Lung (tissue), 12 donors: ENCODE data around the gene TSR1. TPM values are rescaled to one million over a fixed set of nuclear protein-coding genes. Genes with fewer than 3 reads are reported as not detected.

Experiments
- ATAC-seq: fragments of 200-7000 bp; cut with Tn5 transposase; one replicate; pipeline ENCODE4 v1.9.1; 2020; ENCODE audit warnings: moderate number of reproducible peaks; ENCODE audit not compliant: insufficient read depth, low FRiP score
- DNase-seq, 3 donors: peaks; one replicate each; pipeline ENCODE4 v3.0.0-alpha.2; 2013 to 2017
- H3K27ac ChIP-seq, 2 donors: one replicate each; pipeline ENCODE4 v1.5.1; 2013; ENCODE audit warnings: mild to moderate bottlenecking in 2 of 2, moderate library complexity in 2 of 2, control low read depth in 1 of 2, inconsistent platforms in 1 of 2, low read depth in 1 of 2, low read length in 1 of 2
- H3K27me3 ChIP-seq, 3 donors: one replicate each; pipeline ENCODE4 v1.5.1; 2013; ENCODE audit warnings: low read length in 2 of 3; ENCODE audit not compliant: control insufficient read depth in 3 of 3, insufficient read depth in 3 of 3
- H3K36me3 ChIP-seq, 4 donors: one replicate each; pipeline ENCODE4 v1.5.1; 2013; ENCODE audit warnings: low read length in 4 of 4, mild to moderate bottlenecking in 1 of 4, moderate library complexity in 1 of 4; ENCODE audit not compliant: control insufficient read depth in 4 of 4, insufficient read depth in 4 of 4
- H3K4me1 ChIP-seq, 5 donors: one replicate each; pipeline ENCODE4 v1.5.1; 2013; ENCODE audit warnings: low read length in 5 of 5, mild to moderate bottlenecking in 2 of 5, moderate library complexity in 1 of 5; ENCODE audit not compliant: control insufficient read depth in 5 of 5, insufficient read depth in 5 of 5
- H3K4me3 ChIP-seq: one replicate; pipeline ENCODE4 v1.5.1; 2013; ENCODE audit warnings: mild to moderate bottlenecking, control low read depth, moderate library complexity
- H3K9ac ChIP-seq, 2 donors: one replicate each; pipeline ENCODE4 v1.5.1; 2013; ENCODE audit warnings: low read length in 2 of 2, control low read depth in 1 of 2; ENCODE audit not compliant: insufficient read depth in 1 of 2
- H3K9me3 ChIP-seq, 4 donors: one replicate each; pipeline ENCODE4 v1.5.1; 2013; ENCODE audit warnings: low read length in 3 of 4, mild to moderate bottlenecking in 1 of 4, moderate library complexity in 1 of 4; ENCODE audit not compliant: control insufficient read depth in 4 of 4, insufficient read depth in 3 of 4
- WGBS, 2 donors: extraction: QIAGEN DNeasy Blood & Tissue Kit; methylation state at CpG; one replicate each; pipeline ENCODE4 v1.1.7; 2013; 5-methylcytosine and 5-hydroxymethylcytosine counted together
- polyA plus RNA-seq, 2 donors: library from polyadenylated mRNA; stranded (reverse); fragments of 200-250 nt; gene quantifications; one replicate each; pipeline ENCODE4 v1.2.1, GENCODE V29; 2013
- total RNA-seq, 2 donors: library from RNA; depleted of rRNA in 1 of 2; stranded (reverse); fragments of >200 nt in 1 of 2; gene quantifications; one replicate each; pipeline ENCODE4 v1.2.1, GENCODE V29; 2014 to 2021
- TF ChIP-seq, protein P1 (sequence below): IDR thresholded peaks from 2 replicates; pipeline ENCODE4 v1.5.1; 2012; ENCODE audit warnings: mild to moderate bottlenecking; ENCODE audit errors: control extremely low read depth, extremely low read depth
- donor health status: control.
- donor health status: control.
- donor health status: Bipolar disorder and iron deficiency.
- donor health status: healthy.
- donor health status: DM: yes; HTN: yes; CAD: no.

TSR1 gene
- total and polyA plus RNA-seq, 4 donors: 11.8 to 24.1 (median 19.4) TPM

DNA sequence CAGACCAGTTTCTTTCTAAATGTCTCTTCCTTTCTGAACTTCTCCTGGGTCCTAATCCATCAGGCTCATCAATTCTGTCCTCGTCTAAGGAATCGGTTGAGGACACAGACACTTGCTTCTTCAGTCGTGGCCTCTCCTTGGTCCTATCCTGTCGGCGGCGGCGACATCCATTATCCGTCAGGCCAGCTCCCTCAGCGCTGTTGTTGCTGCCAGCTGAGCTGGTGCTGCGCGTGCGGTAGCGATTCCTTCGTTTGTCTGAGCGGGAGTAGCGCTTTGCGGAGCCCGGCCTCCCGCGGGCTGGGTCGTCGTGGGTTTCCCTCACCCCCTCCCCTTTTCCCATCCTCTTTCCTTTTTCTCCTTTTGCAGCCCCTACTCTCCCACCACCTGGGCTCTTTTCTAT, 36.5 kb downstream of the TSR1 start:
- TF ChIP-seq, protein P1, sequence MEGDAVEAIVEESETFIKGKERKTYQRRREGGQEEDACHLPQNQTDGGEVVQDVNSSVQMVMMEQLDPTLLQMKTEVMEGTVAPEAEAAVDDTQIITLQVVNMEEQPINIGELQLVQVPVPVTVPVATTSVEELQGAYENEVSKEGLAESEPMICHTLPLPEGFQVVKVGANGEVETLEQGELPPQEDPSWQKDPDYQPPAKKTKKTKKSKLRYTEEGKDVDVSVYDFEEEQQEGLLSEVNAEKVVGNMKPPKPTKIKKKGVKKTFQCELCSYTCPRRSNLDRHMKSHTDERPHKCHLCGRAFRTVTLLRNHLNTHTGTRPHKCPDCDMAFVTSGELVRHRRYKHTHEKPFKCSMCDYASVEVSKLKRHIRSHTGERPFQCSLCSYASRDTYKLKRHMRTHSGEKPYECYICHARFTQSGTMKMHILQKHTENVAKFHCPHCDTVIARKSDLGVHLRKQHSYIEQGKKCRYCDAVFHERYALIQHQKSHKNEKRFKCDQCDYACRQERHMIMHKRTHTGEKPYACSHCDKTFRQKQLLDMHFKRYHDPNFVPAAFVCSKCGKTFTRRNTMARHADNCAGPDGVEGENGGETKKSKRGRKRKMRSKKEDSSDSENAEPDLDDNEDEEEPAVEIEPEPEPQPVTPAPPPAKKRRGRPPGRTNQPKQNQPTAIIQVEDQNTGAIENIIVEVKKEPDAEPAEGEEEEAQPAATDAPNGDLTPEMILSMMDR: no peak
- Histone ChIP-seq H3K4me3 (no peak overlapping the region), H3K9ac (no peak overlapping the region), H3K27ac (no peak overlapping the region), H3K36me3 (peaks cover 16 to 40% (median 18%) of the 10 kb centered on the region in 4 donors), H3K9me3 (no peaks in the 10 kb centered on the region), H3K4me1 (peaks cover 0 to 12% (median 5%) of the 10 kb centered on the region in 5 donors), H3K27me3 (no peaks in the 10 kb centered on the region)
- 90 to 91% methylated on average over 22 of the region's 22 CpGs for WGBS, 2 donors
- ATAC-seq: no peak
- no peak for DNase-seq

DNA sequence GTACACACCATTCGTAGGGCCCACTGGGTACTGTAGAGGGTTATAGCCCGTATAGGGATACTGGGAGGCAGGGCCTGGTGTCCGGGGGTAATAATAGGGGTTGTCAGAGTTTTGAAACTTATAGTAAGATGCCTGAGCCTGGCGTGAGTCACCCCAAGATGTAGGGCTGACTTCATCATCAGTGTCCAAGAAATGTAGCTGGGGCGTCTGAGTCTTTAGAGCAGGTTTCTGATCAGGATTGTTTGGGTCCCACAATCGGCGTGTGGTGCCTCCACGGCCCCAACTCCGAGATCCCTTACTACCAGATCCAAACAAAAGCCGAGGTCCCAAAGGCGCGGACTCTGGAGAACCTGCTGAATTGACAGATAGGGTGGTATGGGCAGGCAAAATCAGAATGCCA, 37.1 kb downstream of the TSR1 start:
- WGBS, 2 donors: 96 to 97% methylated on average over 12 of the region's 12 CpGs
- Histone ChIP-seq H3K27ac (no peak overlapping the region), H3K36me3 (peaks cover 19 to 41% (median 20%) of the 10 kb centered on the region in 4 donors), H3K4me1 (peaks cover 0 to 12% (median 5%) of the 10 kb centered on the region in 5 donors), H3K9me3 (no peaks in the 10 kb centered on the region), H3K27me3 (no peaks in the 10 kb centered on the region), H3K4me3 (no peak overlapping the region), H3K9ac (no peak overlapping the region)
- DNase-seq (no peak), ATAC-seq (no peak)
- TF ChIP-seq, protein P1: no peak

DNA sequence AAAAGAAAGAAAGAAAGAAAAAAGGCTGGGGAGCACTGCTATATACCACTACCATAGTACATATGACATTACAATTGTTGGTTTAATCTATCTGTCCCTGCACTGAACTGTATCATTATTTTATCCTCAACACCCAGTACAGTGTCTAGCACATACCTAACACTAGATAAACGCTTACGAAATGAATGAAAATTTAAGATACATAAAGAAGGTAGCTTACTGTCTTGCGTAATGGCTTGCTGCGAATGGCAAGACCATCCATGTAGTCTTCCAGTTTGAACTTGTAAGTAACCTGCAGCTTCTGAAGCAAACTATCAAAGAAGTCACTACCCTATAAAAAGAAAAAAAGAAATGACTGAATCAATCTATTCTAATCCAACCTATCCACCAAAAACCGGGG, 39.2 kb downstream of the TSR1 start:
- 89 to 92% methylated on average over 5 of the region's 5 CpGs for WGBS, 2 donors
- no peaks in the 10 kb centered on the region for H3K27me3 ChIP-seq
- ATAC-seq (no peak), DNase-seq (no peak)
- H3K27ac ChIP-seq: no peak overlapping the region
- peaks cover 0 to 5% (median 3%) of the 10 kb centered on the region in 5 donors for H3K4me1 ChIP-seq
- H3K36me3 ChIP-seq: peaks cover 22 to 52% (median 28%) of the 10 kb centered on the region in 4 donors
- no peaks in the 10 kb centered on the region for H3K9me3 ChIP-seq
- TF ChIP-seq, protein P1: no peak
- no peak overlapping the region for H3K9ac ChIP-seq
- no peak overlapping the region for H3K4me3 ChIP-seq

DNA sequence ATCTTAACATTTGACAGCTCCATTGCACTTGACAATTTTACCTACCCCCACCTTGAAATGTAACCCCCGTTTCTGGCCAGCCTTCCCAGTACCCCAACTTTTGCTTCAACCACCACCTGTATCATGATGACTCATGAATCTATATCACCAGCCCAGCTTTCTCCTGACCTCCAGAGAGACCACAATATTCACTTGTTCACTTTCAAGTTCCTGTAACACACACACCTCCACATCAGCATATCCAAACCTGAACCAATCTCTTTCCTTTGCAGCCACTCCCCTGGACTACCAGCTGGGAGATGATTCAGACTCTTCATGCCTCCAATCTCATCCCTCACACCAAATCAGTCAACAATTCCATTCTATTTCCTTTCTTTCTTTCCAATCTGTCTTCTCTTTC, 40.7 kb downstream of the TSR1 start:
- Histone ChIP-seq H3K36me3 (peaks cover 22 to 60% (median 35%) of the 10 kb centered on the region in 4 donors), H3K27ac (no peak overlapping the region)

More for the DNA sequence above, 40.7 kb downstream of the TSR1 start:
- WGBS, 2 donors: 79 to 88% methylated on average over 1 of the region's 1 CpG
- Histone ChIP-seq H3K9ac (no peak overlapping the region), H3K4me1 (no peaks in the 10 kb centered on the region), H3K27me3 (no peaks in the 10 kb centered on the region), H3K9me3 (no peaks in the 10 kb centered on the region), H3K4me3 (no peak overlapping the region)
- TF ChIP-seq, protein P1: no peak
- ATAC-seq: no peak
- DNase-seq: no peak
